ENCODE results near the gene RGMB.

The RGMB gene

DNA sequence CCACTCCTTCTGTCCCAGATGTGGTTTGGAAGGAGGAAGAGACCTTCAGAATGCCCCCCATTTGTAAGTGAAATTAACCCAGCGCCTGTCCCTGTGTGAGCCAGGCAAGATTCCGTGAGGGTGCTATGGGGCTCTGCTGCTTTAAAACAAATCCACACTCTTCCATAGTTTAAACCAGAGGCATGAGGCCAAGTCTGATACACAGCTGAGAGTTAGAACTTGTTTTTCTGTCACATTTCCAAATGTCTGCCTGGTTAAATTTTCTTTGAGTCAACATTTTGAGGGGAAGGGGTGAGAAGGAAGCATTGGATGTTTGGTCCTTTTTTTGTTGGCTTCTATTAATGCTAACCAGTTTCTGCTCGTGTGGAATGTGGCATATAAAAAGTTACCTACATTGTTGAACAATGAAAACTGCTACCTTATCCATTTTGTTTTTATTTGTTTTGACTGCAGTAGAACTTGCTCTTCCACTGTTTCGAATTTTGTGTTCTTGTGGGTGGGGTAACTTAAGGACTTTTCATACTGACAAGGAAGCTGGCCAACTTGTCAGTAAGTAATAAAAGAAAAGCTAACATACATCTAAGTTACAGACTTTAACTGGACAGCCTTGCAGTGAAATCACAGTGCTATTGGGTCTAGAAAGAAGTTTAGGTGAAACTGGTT lies 12.9 kb downstream of the RGMB start:
- DNase-seq: no peak

DNA sequence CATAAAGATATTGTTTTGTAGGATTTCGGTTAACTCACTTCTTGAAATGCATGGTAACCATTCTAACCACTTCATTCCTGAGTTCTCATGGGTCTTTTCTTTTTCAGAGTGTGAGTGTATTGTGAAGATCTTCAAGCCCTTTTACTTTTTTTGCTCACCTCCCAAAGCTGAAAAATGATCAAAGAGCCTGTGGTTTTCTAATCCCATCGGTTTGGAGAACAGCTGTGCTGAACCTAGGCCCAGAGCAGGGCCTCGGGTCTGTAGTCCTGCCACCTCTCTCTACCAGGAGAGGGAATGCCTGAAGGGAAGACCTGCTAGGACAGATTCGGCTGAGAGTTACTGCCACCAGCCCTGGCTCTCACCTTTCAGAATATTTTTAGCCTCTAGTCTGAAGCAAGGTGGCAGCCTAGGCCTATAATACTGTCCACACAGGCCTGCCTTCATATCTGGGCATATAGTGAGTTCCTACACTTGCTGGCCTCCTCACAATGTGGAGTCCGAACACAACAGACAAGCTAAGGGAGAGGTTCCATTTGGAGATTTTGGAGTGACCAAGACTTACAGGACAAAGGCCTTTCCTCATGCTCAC lies 13.8 kb downstream of the RGMB start:
- DNase-seq: no peak

DNA sequence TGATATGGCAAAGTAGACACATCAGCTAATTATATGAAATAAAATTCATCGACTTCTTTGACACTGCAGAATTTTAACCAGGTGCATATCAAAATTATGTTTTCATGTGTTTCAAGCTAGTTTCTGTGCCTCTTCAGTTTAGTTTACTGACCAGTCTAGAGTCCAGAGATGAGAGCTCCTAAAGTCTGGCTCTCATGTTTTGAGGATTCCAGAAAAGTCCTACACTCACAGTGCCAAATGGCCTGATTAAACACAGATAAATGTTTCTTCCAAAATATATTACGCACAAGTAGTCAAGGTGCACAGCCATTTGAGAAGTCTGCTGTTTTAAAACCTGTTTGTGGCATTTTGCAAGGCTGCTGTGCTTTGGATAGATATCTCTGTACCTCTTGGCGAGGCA lies 15.6 kb downstream of the RGMB start:
- DNase-seq: no peak

DNA sequence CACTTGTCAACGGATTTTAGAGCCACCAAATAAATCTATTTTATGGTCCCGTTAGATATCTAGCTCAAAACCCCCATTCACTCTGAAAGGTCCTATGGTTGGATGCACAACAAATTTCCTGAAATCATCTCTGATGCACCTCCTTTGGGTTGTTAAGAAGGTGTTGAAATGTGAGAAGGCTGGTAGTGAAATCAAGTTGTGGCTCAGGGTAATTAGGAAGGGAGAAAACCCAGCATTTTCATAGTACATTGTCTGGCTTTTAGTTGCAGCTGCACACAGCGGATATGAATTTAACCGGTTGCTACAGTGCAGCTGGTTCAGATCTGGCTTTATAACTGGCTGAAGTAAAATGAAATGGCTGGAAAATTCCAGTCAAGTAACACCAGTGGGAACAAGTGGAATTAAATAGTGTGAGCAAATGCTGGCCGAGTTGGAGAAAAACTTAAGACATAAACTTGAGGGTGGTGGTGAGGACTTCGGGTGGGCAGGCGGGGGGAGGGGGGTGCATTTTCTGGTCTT lies 17.6 kb downstream of the RGMB start:
- DNase-seq: no peak

DNA sequence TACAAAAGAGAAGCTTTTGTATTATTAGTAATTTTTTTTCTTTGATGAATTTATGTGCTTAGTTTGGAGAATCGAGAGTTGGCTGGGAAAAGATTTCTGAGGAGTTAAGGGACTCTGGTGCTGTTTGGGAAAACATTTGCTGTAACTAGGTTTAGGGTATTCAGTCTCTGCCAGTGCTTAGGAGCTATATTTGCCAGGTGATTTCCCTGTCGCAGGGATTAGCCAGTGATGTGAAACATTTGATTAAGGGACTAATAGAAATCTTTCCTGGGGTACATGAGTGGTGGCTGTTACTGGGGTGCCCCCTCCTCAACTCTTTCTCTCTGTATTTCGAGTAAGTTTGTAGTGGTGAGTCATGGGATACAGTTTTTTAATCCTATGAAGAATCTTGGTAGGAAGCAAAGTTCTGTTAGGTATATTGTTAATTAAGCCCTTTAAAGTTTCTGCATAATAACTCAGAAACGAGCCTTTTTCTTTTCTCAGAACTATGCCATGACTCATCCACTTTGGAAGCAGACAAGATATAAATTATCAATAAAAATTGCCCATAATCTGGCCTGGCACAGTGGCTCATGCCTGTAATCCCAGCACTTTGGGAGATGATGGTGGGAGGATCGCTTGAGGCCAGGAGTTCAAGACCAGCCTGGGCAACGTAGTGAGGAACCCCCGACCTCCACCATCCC lies 18.6 kb downstream of the RGMB start:
- DNase-seq: no peak

DNA sequence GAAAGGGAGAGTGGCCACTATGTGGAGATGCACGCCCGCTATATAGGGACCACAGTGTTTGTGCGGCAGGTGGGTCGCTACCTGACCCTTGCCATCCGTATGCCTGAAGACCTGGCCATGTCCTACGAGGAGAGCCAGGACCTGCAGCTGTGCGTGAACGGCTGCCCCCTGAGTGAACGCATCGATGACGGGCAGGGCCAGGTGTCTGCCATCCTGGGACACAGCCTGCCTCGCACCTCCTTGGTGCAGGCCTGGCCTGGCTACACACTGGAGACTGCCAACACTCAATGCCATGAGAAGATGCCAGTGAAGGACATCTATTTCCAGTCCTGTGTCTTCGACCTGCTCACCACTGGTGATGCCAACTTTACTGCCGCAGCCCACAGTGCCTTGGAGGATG lies 19.8 kb downstream of the RGMB start:
- DNase-seq: no peak

DNA sequence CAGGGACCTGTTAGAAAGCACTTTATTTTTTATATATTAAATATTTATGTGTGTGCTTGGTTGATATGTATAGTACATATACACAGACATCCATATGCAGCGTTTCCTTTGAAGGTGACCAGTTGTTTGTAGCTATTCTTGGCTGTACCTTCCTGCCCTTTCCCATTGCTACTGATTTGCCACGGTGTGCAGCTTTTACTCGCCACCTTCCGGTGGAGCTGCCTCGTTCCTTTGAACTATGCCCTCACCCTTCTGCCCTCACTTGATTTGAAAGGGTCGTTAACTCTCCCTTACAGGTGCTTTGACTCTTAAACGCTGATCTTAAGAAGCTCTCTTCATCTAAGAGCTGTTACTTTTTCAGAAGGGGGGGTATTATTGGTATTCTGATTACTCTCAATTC lies 20.5 kb downstream of the RGMB start:
- no peak for DNase-seq

DNA sequence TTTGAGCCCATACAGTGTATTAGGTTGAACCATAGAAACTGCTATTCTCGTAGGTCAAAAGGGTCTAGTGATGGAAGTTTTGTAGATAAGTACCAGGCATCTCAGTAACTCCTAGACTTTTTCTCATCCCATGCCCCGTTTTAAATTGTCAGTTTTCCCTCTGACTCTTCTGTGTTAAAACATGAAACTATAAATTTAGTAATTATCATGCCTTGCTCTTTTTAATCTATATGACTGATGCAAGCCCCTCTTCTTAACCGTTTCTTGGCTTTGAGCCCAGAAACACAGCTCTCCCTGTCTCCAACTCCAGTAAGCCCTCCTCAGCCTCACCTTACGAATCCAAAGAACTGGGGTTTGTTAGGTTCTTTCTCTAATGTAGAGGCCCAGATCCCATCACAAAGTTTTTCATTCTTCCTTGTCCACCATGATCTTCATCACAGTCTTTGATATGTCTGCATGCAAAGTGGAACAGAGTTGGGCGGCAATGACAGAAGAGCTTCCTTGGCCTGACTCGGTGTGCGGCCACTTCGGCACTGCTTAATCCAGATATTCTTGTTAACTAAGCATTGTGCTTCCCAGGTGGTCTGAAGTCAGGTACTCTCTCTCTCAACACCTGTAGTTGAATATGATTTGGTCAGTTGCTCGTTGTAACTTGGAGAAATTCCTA lies 21.1 kb downstream of the RGMB start:
- no peak for DNase-seq

DNA sequence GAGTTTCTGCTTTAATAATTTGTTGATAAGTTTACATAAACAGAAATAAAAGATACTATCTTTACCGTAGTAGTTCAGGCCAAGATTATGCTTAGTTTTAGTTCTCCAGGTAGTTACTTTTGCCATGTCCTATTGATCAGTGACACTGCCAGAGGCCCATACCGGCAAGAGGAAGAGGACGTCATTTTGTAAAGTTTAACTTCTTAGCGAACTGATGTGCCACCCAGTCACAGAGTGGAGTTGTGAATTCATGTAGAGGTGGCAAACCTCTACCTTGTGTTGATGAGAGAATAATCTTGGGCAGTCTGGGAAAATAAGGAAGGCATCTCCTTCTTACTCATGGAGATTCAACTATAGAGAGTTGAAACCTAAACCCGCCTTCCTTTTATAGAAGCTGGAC lies 21.8 kb downstream of the RGMB start:
- no peak for DNase-seq

DNA sequence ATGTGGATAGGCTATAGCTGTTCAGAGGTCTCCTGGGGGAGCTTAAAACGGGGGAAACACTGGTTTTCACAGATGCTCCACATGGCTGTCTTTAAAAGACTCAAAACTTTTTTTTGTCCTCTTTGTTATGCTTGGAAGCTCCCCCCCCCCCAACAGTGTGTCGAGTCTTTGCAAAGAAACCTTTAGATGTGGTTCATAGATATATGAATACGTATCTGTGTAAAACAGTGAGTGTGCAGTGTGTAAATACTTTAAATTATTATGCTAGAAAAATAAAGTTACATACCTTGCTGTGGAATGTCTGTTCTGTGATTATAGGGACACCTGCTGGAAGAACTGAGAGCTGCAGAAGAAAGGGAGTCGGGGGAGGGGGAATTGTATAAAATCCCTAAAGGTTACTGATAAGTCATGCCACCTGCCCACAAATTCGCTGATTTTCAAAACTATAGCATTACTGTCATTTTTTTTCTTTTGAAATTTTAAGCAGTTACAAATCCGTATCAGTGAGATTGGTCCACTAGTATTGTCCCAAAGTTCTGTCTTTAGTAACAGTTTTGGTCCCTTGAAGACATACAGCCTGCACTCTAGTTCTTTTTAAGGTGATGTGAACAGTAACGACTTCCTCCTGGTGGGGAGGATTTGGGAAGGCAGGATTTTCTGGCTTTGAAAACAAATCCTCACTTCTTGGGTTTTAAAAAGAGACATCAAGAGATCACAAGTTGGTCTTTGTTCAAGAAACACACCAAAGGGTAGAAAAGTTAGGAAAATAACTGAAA lies 22.9 kb downstream of the RGMB start:
- peak; percentile 7 for DNase-seq

DNA sequence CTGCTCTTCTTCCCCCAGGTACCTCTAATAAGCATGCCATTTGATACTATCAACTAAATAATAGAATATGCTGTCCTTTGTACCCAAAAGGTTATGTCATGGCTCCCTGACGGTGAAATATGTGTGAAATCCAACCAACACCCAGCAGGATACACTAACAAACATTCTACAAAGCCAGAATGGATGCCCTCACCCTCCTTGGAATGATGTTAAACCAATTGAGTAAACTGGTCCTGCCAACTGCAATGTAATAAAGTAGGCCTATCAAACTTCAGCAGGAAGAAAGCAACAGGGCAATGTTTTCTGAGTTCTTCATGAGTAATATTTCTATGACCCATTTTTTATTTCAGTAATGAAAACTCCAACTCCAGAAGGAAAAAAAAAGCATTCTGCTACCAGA lies 24.9 kb downstream of the RGMB start:
- DNase-seq: no peak

DNA sequence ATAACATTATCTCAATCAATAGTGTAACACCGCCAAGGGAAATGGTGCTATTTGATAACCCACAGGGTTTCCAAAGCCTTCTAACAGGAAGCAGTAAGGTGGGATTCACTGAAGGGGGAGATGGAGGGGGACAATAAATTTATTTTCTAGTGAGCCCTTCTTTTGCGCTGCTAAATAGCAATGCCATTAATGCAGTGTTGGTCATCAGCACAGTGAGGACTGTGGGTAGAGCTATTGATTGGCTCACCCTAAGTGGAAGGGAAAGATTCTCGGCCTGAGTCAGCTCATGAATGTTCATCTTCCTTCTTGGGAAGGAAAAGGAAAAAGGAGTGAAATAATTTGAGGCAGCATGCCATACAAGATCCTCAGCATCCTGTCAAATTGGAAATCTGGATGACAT lies 25.4 kb downstream of the RGMB start:
- no peak for DNase-seq

DNA sequence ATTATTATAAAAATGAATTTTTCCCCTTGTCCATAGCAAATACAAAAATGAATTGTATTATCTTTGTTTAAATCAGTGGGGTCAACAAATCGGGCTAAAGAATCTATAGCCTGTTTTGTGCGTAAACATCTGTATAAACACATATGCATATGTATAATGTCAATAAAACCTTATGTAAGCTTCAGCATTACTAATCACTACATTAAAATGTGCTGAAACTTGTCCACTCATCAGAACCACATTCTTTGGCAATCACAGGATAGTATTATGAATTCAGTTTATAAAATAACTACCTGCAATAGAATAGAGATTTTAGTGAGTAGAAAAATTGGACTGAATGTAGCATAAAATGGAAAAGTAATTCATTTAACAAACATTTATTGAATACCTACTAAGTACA lies 30.6 kb downstream of the RGMB start:
- DNase-seq: no peak

DNA sequence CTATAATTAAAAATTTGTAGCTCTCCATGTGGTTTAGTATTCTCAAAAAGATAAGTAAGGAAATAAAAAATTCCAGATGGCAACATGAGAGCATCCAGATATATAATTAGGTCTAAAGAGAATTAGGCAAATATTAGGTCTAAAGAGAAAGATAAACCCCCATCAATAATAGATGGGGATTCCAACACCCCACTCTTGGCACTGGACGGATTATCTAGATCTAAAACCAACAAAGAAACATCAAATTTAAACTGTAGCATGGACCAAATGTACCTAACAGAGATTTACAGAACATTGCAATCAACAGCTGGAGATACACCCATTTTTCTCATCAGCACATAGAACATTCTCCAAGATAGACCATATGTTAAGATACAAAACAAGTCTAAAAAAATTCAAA lies 31.6 kb downstream of the RGMB start:
- no peak for DNase-seq

DNA sequence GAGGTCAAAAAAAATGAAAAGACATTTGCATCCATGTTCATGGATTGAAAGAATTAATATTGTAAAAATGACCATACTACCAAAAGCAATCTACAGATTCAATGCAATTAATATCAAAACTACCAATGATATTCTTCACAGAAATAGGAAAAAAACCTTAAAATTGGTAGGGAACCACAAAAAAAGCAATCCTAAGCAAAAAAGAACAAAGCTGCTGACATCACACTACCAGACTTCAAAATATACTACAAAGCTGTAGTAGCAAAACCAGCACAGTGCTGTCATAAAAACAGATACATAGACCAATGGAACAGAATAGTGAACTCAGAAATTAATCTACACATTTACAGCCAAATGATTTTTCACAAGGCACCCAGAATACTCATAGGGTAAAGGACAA lies 34.3 kb downstream of the RGMB start:
- no peak for DNase-seq

DNA sequence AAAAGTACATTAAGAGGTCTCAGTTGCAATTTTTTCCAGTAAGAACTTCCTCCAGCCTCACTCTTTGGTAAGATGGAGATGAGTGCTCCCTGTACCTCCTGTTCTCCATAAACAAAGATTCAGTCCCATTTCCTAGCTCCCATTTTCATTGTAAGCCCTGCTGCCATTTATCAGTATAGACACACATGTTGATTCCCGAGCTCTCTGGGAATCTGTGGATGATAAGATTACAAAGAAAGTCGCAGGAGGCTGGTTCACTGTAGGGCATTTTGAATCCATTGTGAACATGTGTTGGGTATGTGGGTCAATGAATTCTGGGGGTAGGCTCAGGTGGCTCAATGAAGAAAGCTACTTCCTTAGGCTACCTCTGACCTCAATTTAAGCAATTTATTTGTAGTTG lies 36.7 kb downstream of the RGMB start:
- no peak for DNase-seq

DNA sequence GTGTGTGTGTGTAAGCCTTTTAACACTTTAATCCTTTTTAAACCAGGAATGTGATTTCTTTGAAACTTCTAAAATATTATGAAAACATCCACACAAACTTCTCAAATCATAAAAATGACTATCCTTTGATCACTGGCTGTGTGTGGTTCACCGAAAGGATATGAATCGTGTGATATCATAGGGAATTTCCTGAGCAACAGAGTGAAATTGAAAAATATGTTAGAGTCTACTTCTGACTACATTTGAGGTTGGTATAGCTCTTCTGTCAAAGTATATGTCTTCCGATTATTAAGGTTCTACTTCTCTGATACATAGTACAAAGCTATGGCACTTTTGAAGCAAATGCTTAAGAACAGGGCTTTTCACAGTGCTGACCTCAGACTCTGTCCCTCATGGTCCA lies 40.3 kb downstream of the RGMB start:
- no peak for DNase-seq

DNA sequence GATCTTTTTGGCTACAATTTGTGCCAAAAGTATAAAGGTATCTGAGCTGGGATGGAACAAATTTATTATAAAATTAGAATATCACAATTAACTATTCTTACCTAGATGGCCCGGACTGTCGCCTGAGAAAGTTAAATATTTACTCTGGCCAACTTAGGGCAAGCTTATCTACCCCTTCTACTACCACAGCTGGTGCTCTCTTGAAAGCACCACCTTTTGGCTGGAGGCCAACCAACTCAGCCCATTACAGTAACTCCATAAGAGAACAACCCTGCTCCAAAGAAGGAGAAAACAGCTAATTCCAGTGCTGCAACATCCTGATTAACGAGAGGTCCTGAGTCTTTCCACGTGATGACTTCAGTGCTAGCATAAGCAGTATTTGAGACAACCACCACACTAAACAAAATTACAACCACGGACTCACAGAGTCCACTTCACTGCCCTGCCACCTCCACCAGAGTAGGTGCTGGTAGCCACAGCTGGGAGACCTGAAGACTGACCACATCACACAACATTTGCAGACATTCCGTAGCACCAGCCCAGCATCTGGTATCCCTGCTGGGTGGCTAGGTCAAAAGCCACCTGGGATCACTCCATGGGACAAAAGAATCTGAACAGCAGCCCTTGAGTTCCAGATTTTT lies 43.2 kb downstream of the RGMB start:
- no peak for DNase-seq

DNA sequence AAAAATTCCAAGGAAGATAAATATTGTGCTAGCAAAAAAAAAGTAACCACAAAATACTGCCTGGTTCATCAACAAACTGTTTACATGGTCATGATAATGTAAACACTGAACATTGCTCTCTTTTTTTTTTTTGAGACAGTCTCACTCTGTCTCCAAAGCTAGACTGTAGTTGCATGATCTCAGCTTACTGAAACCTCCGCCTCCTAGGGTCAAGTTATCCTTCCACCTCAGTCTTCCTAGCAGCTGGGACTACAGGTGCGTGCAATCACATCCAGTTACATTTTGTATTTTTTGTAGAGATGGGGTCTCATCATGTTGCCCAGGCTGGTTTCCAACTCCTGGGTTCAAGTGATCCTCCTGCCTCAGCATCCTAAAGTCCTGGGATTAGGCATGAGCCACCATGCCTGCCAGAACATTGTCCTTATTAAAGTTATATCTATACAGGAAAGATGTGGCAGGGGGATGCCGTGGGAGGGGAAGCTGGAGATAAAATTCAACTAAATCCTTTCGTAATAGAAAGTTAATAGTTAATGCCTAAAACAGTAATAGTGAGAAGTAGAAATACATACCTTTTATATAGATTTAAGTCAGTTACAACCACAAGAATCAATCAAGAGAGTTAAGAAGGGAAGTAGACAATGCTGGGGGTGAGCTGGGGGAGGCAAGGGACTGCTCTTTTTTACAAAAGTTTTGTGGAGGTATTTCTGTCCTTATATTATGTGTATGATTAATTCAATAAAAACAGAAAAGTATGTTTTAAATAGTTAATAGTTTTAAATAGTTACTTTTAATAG lies 52.3 kb downstream of the RGMB start:
- DNase-seq: no peak

DNA sequence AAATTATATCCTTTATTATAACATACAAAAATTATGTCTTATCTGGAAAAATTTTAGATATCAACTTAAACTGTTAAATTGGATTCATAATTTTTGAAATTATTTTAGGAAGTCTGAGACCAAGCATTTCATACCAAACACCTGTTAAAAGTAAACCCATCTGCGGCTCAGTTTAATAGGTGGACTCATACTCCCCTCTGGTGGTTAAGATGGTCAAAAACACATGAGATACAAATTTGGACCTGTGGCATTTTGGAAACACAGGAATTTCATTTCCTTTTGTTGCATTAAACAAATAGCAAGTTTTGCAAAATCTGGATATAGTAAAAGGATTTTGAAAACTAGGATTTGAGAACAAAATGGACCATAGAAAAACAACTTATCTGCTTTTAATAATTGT lies 53.7 kb downstream of the RGMB start:
- no peak for DNase-seq

DNA sequence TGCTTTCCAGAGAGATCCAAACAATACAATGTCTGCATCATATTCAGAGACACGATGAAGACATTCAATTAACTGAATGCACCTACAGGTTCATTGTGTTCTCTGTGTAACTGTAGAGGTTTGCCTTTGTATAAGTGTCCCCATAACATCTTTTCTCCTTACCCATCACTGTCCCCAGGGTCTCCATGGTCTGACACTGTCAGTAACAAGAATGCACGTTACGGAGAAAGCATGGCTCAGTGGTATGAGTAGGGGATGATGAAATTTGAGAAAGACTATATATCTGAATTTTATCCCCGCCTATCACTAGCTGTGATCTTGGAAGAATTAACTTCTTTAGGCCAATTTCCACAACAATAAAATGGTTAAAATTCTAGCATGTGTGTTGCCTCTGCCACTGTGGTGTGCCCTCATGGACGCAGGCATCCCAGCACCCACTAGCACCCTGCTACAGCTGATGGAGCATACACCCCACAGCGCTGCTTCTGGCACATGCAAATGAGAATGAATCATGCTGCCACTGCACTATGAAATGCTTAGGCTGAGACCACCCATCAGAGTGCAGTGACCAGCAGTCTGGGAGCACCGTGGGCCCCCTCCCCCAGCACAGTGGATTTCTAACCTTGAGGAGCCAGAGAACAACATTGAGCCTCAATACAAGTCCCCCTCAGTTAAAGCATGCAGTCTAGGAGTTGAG lies 54.3 kb downstream of the RGMB start:
- no peak for DNase-seq
